HEK293 (cell line): ENCODE data around the gene RHBDF1.

Experiments
- CTCF ChIA-PET: fragments of 350-600 bp; formaldehyde crosslinking; extraction: SDS; loops from one replicate; lab custom pipeline; 2021; ENCODE audit warnings: antibody characterized with exemption; lab: Yijun Ruan, JAX
- POLR2A ChIA-PET: fragments of 300-600 bp; formaldehyde crosslinking; extraction: SDS; loops from one replicate; lab custom pipeline; 2020; ENCODE audit warnings: antibody characterized with exemption, inconsistent platforms; lab: Yijun Ruan, JAX
- H3K27ac ChIP-seq: fragments of 200-500 bp; sonication (Bioruptor generic); 2 replicates; pipeline ENCODE4 v1.5.1; 2014; ENCODE audit warnings: low read depth, low read length, control low read depth, inconsistent platforms; ENCODE audit errors: extremely low read depth
- H3K36me3 ChIP-seq, 2 experiments: fragments of 200-500 bp in 1 of 2; sonication (Bioruptor generic) in 1 of 2; 1 replicate in 1 of 2; 2 replicates in 1 of 2; pipeline ENCODE4 v1.5.1; 2014 to 2017; ENCODE audit warnings: inconsistent platforms in 2 of 2, low read length in 2 of 2; ENCODE audit not compliant: control insufficient read depth in 2 of 2, insufficient read depth in 1 of 2
- H3K4me1 ChIP-seq: fragments of 200-500 bp; sonication (Bioruptor generic); 2 replicates; pipeline ENCODE4 v1.5.1; 2014; ENCODE audit warnings: mild to moderate bottlenecking, low read length, inconsistent platforms; ENCODE audit not compliant: control insufficient read depth, insufficient read depth
- H3K4me3 ChIP-seq: 2 replicates; pipeline ENCODE4 v1.5.1; 2011; ENCODE audit warnings: low read depth, mild to moderate bottlenecking, control low read depth, low read length, moderate library complexity
- H3K9me3 ChIP-seq: fragments of 200-500 bp; sonication (Bioruptor generic); 2 replicates; pipeline ENCODE4 v1.5.1; 2014; ENCODE audit warnings: low read depth, low read length, inconsistent platforms; ENCODE audit not compliant: control insufficient read depth, insufficient read depth
- GFI1B ChIP-seq: fragments of 450-650 bp; formaldehyde crosslinking; IDR thresholded peaks from 2 replicates; pipeline ENCODE4 v1.5.1; 2016; ENCODE audit warnings: missing biosample characterization, missing genetic modification characterization
- GLI4 ChIP-seq: fragments of 450-650 bp; formaldehyde crosslinking; IDR thresholded peaks from 2 replicates; pipeline ENCODE4 v1.5.1; 2016; ENCODE audit warnings: missing biosample characterization, missing genetic modification characterization
- KLF17 ChIP-seq: fragments of 450-650 bp; formaldehyde crosslinking; IDR thresholded peaks from 2 replicates; pipeline ENCODE4 v1.5.1; 2016; ENCODE audit warnings: missing biosample characterization, missing genetic modification characterization
- SALL2 ChIP-seq: fragments of 450-650 bp; formaldehyde crosslinking; IDR thresholded peaks from 2 replicates; pipeline ENCODE4 v1.5.0; 2017; ENCODE audit warnings: missing biosample characterization, mild to moderate bottlenecking, missing genetic modification characterization, borderline replicate concordance
- SETDB1 ChIP-seq: IDR thresholded peaks from one replicate; pipeline ENCODE4 v1.6.1; 2017; ENCODE audit warnings: mild to moderate bottlenecking, low read length, moderate library complexity, mixed read lengths; ENCODE audit not compliant: insufficient read length
- TRIM28 ChIP-seq: IDR thresholded peaks from 2 replicates; pipeline ENCODE4 v1.6.1; 2011; ENCODE audit warnings: low read length, control low read depth, borderline replicate concordance
- ZFP3 ChIP-seq: fragments of 450-650 bp; formaldehyde crosslinking; IDR thresholded peaks from 2 replicates; pipeline ENCODE4 v1.5.1; 2016; ENCODE audit warnings: low read depth, missing biosample characterization, missing genetic modification characterization
- ZNF10 ChIP-seq: fragments of 450-650 bp; formaldehyde crosslinking; IDR thresholded peaks from 2 replicates; pipeline ENCODE4 v1.5.1; 2017; ENCODE audit warnings: missing biosample characterization, missing genetic modification characterization
- ZNF140 ChIP-seq: fragments of 450-650 bp; formaldehyde crosslinking; IDR thresholded peaks from 2 replicates; pipeline ENCODE4 v1.5.1; 2016; ENCODE audit warnings: missing biosample characterization, missing genetic modification characterization
- ZNF19 ChIP-seq: fragments of 450-650 bp; formaldehyde crosslinking; IDR thresholded peaks from 2 replicates; pipeline ENCODE4; 2016; ENCODE audit warnings: missing biosample characterization, missing genetic modification characterization, low read depth
- ZNF202 ChIP-seq: fragments of 450-650 bp; formaldehyde crosslinking; IDR thresholded peaks from 2 replicates; pipeline ENCODE4 v1.5.1; 2016; ENCODE audit warnings: missing biosample characterization, missing genetic modification characterization, borderline replicate concordance
- ZNF266 ChIP-seq: fragments of 450-650 bp; formaldehyde crosslinking; IDR thresholded peaks from 2 replicates; pipeline ENCODE4 v1.5.1; 2016; ENCODE audit warnings: missing biosample characterization, missing genetic modification characterization, low read depth
- ZNF354C ChIP-seq: fragments of 450-650 bp; formaldehyde crosslinking; IDR thresholded peaks from 2 replicates; pipeline ENCODE4 v1.5.1; 2016; ENCODE audit warnings: missing biosample characterization, missing genetic modification characterization, low read depth, borderline replicate concordance
- ZNF416 ChIP-seq: fragments of 450-650 bp; formaldehyde crosslinking; IDR thresholded peaks from 2 replicates; pipeline ENCODE4 v1.5.1; 2016; ENCODE audit warnings: missing biosample characterization, missing genetic modification characterization
- ZNF423 ChIP-seq: fragments of 450-650 bp; formaldehyde crosslinking; IDR thresholded peaks from 2 replicates; pipeline ENCODE4 v1.5.1; 2016; ENCODE audit warnings: missing biosample characterization, missing genetic modification characterization
- ZNF48 ChIP-seq: fragments of 450-650 bp; formaldehyde crosslinking; IDR thresholded peaks from 2 replicates; pipeline ENCODE4 v1.5.1; 2016; ENCODE audit warnings: missing biosample characterization, missing genetic modification characterization
- ZNF510 ChIP-seq: fragments of 450-650 bp; formaldehyde crosslinking; IDR thresholded peaks from 2 replicates; pipeline ENCODE4 v1.5.1; 2018; ENCODE audit warnings: mild to moderate bottlenecking, missing genetic modification characterization, missing biosample characterization; ENCODE audit not compliant: insufficient replicate concordance
- ZNF560 ChIP-seq: fragments of 450-650 bp; formaldehyde crosslinking; IDR thresholded peaks from 2 replicates; pipeline ENCODE4 v1.5.1; 2017; ENCODE audit warnings: missing biosample characterization, missing genetic modification characterization, borderline replicate concordance
- ZNF596 ChIP-seq: fragments of 450-650 bp; IDR thresholded peaks from 2 replicates; pipeline ENCODE4 v1.5.0; 2018; ENCODE audit warnings: missing biosample characterization, mild to moderate bottlenecking, missing genetic modification characterization, moderate library complexity
- ZNF610 ChIP-seq: fragments of 450-650 bp; formaldehyde crosslinking; IDR thresholded peaks from 2 replicates; pipeline ENCODE4 v1.5.1; 2016; ENCODE audit warnings: missing biosample characterization, missing genetic modification characterization, borderline replicate concordance
- ZNF768 ChIP-seq: fragments of 450-650 bp; formaldehyde crosslinking; IDR thresholded peaks from 2 replicates; pipeline ENCODE4 v1.5.1; 2018; ENCODE audit warnings: missing biosample characterization, mild to moderate bottlenecking, missing genetic modification characterization
- ZNF776 ChIP-seq: fragments of 450-650 bp; formaldehyde crosslinking; IDR thresholded peaks from 2 replicates; pipeline ENCODE4 v1.5.0; 2017; ENCODE audit warnings: missing biosample characterization, missing genetic modification characterization, borderline replicate concordance
- ZSCAN16 ChIP-seq: fragments of 450-650 bp; formaldehyde crosslinking; IDR thresholded peaks from 2 replicates; pipeline ENCODE4 v1.5.1; 2016; ENCODE audit warnings: missing biosample characterization, missing genetic modification characterization
- ZSCAN4 ChIP-seq: fragments of 450-650 bp; formaldehyde crosslinking; IDR thresholded peaks from 2 replicates; pipeline ENCODE4 v1.5.1; 2017; ENCODE audit warnings: missing biosample characterization, missing genetic modification characterization

Gene RHBDF1

DNA sequence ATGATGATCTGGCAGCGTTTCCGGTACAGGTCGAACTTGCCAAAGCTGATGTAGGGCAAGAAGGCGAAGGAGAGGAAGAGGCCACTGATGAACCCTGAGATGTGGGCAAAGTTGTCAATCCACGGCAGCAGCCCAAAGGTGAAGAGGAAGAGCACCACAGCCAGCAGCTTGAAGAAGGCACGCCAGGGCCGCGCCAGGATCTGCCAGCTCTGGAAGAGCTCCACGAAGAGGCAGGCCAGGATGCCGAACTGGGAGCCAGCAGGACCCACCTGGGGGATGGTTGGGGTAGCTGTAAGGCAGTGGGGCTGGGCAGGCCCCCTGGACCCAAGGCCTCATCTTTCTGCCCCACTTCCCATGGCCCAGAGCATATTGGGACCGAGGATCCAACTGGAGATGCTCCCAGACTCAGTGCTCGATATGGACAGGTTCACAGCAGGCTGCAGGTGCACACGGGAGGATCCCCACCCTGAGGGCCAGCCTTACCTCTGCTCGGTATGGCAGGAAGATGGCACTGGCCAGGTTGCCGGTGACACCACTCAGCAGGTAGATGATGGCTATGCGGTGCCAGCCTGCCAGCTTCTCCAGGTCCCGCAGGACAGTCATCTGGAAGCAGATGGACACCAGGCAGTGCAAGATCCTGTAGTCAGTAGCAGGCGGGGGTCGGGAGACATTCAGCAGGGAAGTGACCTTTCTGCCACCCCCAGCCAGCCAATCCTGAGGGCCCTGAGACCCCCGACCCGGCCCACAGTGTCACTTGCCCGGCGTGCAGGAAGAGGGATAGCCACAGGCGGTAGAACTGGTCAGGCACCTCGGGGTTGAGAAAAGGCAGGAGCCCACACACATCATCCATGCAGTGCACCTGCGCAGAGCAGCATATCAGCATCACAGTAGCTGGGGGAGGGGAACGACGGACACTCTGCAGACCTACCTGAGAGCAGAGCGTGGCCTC lies 13.7 kb downstream of the RHBDF1 start (continued):
- TF ChIP-seq ZNF510 (tag by site-specific recombination): no peak
- no peak for TF ChIP-seq ZNF266 (tag by site-specific recombination)
- no peak for TF ChIP-seq ZSCAN4
- no peak for TF ChIP-seq GFI1B (tag by site-specific recombination)
- TF ChIP-seq TRIM28: no peak

DNA sequence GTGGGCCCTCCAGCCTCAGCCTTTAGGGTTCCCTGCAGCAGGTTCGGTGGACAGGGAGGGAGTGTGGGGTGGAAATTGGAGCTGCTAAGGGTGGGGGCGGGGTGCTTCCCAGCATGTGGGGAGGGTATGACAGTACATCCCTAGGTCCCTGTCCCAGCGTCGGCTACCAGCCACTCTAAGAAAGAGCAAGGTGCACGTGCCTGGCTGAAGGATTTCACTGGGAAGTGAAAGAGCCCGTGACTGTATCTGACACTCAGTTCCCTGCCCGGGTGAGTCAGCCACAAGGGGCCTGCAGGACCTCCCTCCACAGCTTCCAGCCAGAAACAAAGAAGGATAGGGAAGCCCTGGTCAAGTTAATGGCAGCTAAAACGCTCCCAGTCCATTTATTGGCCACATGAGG lies 14.7 kb downstream of the RHBDF1 start:
- peaks cover 0 to 69% of the 10 kb centered on the region in 2 experiments; a peak in 1 of 3 replicates for H3K36me3 ChIP-seq
- no peaks in the 10 kb centered on the region for H3K9me3 ChIP-seq
- CTCF ChIA-PET: interaction anchor here (2.3 to 3.0 kb wide), 2 partner anchors 8 to 39 kb away, joined by 7 to 16 read pairs; no protein-coding TSS in a partner anchor
- POLR2A ChIA-PET: interaction anchor here (0.7 to 1.1 kb wide), 2 partner anchors 14 to 118 kb away, joined by 4 read pairs; partner anchors contain the start of gene RHBDF1
- no peak overlapping the region for H3K27ac ChIP-seq
- no peak overlapping the region for H3K4me3 ChIP-seq
- H3K4me1 ChIP-seq: no peaks in the 10 kb centered on the region
- TF ChIP-seq ZNF354C: no peak
- TF ChIP-seq ZNF416 (tag by site-specific recombination): no peak
- TF ChIP-seq KLF17 (tag by site-specific recombination): no peak
- no peak for TF ChIP-seq ZNF776 (tag by site-specific recombination)
- TF ChIP-seq ZSCAN16 (tag by site-specific recombination): no peak
- TF ChIP-seq ZNF48 (tag by site-specific recombination): no peak
- TF ChIP-seq ZNF202 (tag by site-specific recombination): no peak
- TF ChIP-seq ZNF19 (tag by site-specific recombination): no peak
- no peak for TF ChIP-seq ZFP3
- no peak for TF ChIP-seq ZNF768
- no peak for TF ChIP-seq ZNF610
- no peak for TF ChIP-seq ZNF596 (tag by site-specific recombination)
- TF ChIP-seq ZNF423 (tag by site-specific recombination): no peak
- no peak for TF ChIP-seq SETDB1
- no peak for TF ChIP-seq SALL2
- no peak for TF ChIP-seq GLI4
- no peak for TF ChIP-seq ZNF560 (tag by site-specific recombination)
- TF ChIP-seq ZNF10 (tag by site-specific recombination): no peak
- no peak for TF ChIP-seq ZNF140 (tag by site-specific recombination)
